GM23338 (cell line): ENCODE measurements around the gene PDE7B. TPM values are rescaled to one million over a fixed set of nuclear protein-coding genes. Genes with fewer than 3 reads are reported as not detected.
A peak's percentile ranks its signal among the peaks of the same experiment; 100 is the strongest.

Experiments used
- ATAC-seq: fragments of 200-7000 bp; cut with Tn5 transposase; 3 replicates; pipeline ENCODE4 v1.9.1; 2020
- DNase-seq: peaks from one replicate; pipeline ENCODE4 v3.0.0-alpha.2; 2015; ENCODE audit warnings: low spot score
- H2AFZ ChIP-seq: fragments of 200-600 bp; sonication (generic); 2 replicates; pipeline ENCODE4 v1.8.0; 2016; ENCODE audit warnings: antibody characterized with exemption, mild to moderate bottlenecking, moderate library complexity
- H3F3A ChIP-seq: fragments of 200-600 bp; sonication (generic); replicated peaks from 2 replicates; pipeline ENCODE4 v1.8.0; 2017; ENCODE audit warnings: antibody characterized with exemption, mixed run types, low read depth
- H3K27ac ChIP-seq: fragments of 200-600 bp; sonication (generic); 2 replicates; pipeline ENCODE4 v1.6.1; 2016; ENCODE audit warnings: low read depth
- H3K27me3 ChIP-seq: fragments of 200-600 bp; sonication (generic); 2 replicates; pipeline ENCODE4 v1.8.0; 2016; ENCODE audit warnings: mild to moderate bottlenecking, mixed run types, moderate library complexity; ENCODE audit not compliant: insufficient read depth
- H3K36me3 ChIP-seq: fragments of 200-600 bp; sonication (generic); 2 replicates; pipeline ENCODE4 v1.8.0; 2016; ENCODE audit warnings: mild to moderate bottlenecking; ENCODE audit not compliant: insufficient read depth
- H3K4me1 ChIP-seq: fragments of 200-600 bp; sonication (generic); 2 replicates; pipeline ENCODE4 v1.8.0; 2016; ENCODE audit warnings: mild to moderate bottlenecking, moderate library complexity; ENCODE audit not compliant: insufficient read depth
- H3K4me2 ChIP-seq: fragments of 200-600 bp; sonication (generic); 2 replicates; pipeline ENCODE4 v1.7.1; 2017; ENCODE audit warnings: mixed run types
- H3K4me3 ChIP-seq: fragments of 200-600 bp; sonication (generic); 2 replicates; pipeline ENCODE4 v1.6.1; 2016; ENCODE audit warnings: mixed run types
- H3K79me2 ChIP-seq: fragments of 200-600 bp; sonication (generic); replicated peaks from 2 replicates; pipeline ENCODE4 v1.8.0; 2017; ENCODE audit warnings: mild to moderate bottlenecking; ENCODE audit not compliant: insufficient read depth
- H3K9me2 ChIP-seq: fragments of 200-600 bp; sonication (generic); 2 replicates; pipeline ENCODE4 v1.8.0; 2017; ENCODE audit not compliant: insufficient read depth
- H4K20me1 ChIP-seq: fragments of 200-600 bp; sonication (generic); replicated peaks from 2 replicates; pipeline ENCODE4 v1.8.0; 2017; ENCODE audit warnings: mild to moderate bottlenecking; ENCODE audit not compliant: insufficient read depth
- H3K27ac Mint-ChIP-seq: 2 replicates; pipeline ENCODE4 v1.8.0; 2020; ENCODE audit warnings: inconsistent platforms, mild to moderate bottlenecking, moderate library complexity, mixed read lengths
- H3K27me3 Mint-ChIP-seq: 3 replicates; pipeline ENCODE4 v1.8.0; 2022; ENCODE audit warnings: low read depth, mild to moderate bottlenecking, moderate library complexity, mixed read lengths, inconsistent platforms; ENCODE audit not compliant: insufficient read depth, poor library complexity
- H3K36me3 Mint-ChIP-seq: 3 replicates; pipeline ENCODE4 v1.8.0; 2021; ENCODE audit warnings: low read depth, mild to moderate bottlenecking, inconsistent platforms, moderate library complexity, mixed read lengths
- H3K4me1 Mint-ChIP-seq: 3 replicates; pipeline ENCODE4 v1.8.0; 2020; ENCODE audit warnings: mild to moderate bottlenecking, inconsistent platforms, mixed read lengths
- H3K4me3 Mint-ChIP-seq: 3 replicates; pipeline ENCODE4 v1.8.0; 2021; ENCODE audit warnings: moderate library complexity, mild to moderate bottlenecking, inconsistent platforms, mixed read lengths
- H3K9me3 Mint-ChIP-seq: 3 replicates; pipeline ENCODE4 v1.8.0; 2020; ENCODE audit warnings: moderate library complexity, mild to moderate bottlenecking, inconsistent platforms, mixed read lengths
- CREB1 ChIP-seq: fragments of 250-450 bp; sonication (Bioruptor Pico); IDR thresholded peaks from 2 replicates; pipeline ENCODE4 v1.5.0; 2020; ENCODE audit warnings: low read depth, mild to moderate bottlenecking, moderate library complexity
- EZH2phosphoT487 ChIP-seq: fragments of 200-600 bp; sonication (generic); IDR thresholded peaks from one replicate; pipeline ENCODE4 v1.8.1; 2018; ENCODE audit warnings: antibody characterized with exemption; ENCODE audit not compliant: unreplicated experiment
- JUNB ChIP-seq: IDR thresholded peaks from one replicate; pipeline ENCODE4 v1.6.1; 2016; ENCODE audit warnings: antibody characterized with exemption; ENCODE audit not compliant: unreplicated experiment
- NANOG ChIP-seq: IDR thresholded peaks from 2 replicates; pipeline ENCODE4 v1.6.1; 2016; ENCODE audit warnings: antibody characterized with exemption, borderline replicate concordance
- POLR2AphosphoS5 ChIP-seq: IDR thresholded peaks from 2 replicates; pipeline ENCODE4 v1.6.1; 2016; ENCODE audit warnings: antibody characterized with exemption, low read depth
- STAT1 ChIP-seq: IDR thresholded peaks from one replicate; pipeline ENCODE4 v1.6.1; 2016; ENCODE audit warnings: antibody characterized with exemption; ENCODE audit not compliant: unreplicated experiment
- ZNF331 ChIP-seq: fragments of 250-450 bp; sonication (Bioruptor Pico); IDR thresholded peaks from 2 replicates; pipeline ENCODE4 v1.5.0; 2020; ENCODE audit warnings: low read depth, mild to moderate bottlenecking, moderate library complexity
- polyA plus RNA-seq: library from polyadenylated mRNA; unstranded; fragments of >200 nt; fragmentation: Nextera tagmentation; extraction: Ambion mirVana; gene quantifications from 2 replicates; pipeline ENCODE4 v1.2.1, GENCODE V29; 2016
- total RNA-seq: library from RNA; depleted of rRNA; stranded (reverse); fragments of >200 nt; shearing (Covaris generic); gene quantifications from 2 replicates; pipeline ENCODE4 v1.2.3, GENCODE V29; 2014
- TF ChIP-seq, protein P1 (sequence below): fragments of 250-450 bp; sonication (Bioruptor Pico); IDR thresholded peaks from 2 replicates; pipeline ENCODE4 v1.5.0; 2020; ENCODE audit warnings: mild to moderate bottlenecking, moderate library complexity
- TF ChIP-seq, protein P2 (sequence below): IDR thresholded peaks from 2 replicates; pipeline ENCODE4 v1.6.1; 2016; ENCODE audit warnings: antibody characterized with exemption

PDE7B gene
- total and polyA plus RNA-seq, 2 experiments from 2014 or later, result 0.07 TPM; not detected in 1

DNA sequence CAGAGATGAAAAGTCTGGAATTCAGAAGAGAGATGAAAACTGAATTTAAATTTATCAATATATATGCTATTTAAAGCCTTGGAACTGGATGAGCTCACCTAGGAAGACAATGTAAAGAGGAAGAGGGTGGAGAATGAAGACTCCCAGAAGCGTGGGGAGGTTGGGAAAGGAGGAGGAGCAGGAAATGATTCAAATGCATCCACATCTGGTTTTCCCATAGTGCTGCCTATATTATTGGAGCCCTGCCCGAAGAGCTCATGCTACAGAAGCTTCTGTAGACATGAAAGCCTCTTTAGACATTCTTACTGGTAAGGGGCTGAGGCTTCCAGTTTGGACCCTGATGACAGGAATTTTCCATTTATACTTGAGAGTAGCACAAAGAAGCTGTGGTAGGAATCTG is 19.2 kb downstream of the PDE7B start (continued):
- TF ChIP-seq, protein P1, sequence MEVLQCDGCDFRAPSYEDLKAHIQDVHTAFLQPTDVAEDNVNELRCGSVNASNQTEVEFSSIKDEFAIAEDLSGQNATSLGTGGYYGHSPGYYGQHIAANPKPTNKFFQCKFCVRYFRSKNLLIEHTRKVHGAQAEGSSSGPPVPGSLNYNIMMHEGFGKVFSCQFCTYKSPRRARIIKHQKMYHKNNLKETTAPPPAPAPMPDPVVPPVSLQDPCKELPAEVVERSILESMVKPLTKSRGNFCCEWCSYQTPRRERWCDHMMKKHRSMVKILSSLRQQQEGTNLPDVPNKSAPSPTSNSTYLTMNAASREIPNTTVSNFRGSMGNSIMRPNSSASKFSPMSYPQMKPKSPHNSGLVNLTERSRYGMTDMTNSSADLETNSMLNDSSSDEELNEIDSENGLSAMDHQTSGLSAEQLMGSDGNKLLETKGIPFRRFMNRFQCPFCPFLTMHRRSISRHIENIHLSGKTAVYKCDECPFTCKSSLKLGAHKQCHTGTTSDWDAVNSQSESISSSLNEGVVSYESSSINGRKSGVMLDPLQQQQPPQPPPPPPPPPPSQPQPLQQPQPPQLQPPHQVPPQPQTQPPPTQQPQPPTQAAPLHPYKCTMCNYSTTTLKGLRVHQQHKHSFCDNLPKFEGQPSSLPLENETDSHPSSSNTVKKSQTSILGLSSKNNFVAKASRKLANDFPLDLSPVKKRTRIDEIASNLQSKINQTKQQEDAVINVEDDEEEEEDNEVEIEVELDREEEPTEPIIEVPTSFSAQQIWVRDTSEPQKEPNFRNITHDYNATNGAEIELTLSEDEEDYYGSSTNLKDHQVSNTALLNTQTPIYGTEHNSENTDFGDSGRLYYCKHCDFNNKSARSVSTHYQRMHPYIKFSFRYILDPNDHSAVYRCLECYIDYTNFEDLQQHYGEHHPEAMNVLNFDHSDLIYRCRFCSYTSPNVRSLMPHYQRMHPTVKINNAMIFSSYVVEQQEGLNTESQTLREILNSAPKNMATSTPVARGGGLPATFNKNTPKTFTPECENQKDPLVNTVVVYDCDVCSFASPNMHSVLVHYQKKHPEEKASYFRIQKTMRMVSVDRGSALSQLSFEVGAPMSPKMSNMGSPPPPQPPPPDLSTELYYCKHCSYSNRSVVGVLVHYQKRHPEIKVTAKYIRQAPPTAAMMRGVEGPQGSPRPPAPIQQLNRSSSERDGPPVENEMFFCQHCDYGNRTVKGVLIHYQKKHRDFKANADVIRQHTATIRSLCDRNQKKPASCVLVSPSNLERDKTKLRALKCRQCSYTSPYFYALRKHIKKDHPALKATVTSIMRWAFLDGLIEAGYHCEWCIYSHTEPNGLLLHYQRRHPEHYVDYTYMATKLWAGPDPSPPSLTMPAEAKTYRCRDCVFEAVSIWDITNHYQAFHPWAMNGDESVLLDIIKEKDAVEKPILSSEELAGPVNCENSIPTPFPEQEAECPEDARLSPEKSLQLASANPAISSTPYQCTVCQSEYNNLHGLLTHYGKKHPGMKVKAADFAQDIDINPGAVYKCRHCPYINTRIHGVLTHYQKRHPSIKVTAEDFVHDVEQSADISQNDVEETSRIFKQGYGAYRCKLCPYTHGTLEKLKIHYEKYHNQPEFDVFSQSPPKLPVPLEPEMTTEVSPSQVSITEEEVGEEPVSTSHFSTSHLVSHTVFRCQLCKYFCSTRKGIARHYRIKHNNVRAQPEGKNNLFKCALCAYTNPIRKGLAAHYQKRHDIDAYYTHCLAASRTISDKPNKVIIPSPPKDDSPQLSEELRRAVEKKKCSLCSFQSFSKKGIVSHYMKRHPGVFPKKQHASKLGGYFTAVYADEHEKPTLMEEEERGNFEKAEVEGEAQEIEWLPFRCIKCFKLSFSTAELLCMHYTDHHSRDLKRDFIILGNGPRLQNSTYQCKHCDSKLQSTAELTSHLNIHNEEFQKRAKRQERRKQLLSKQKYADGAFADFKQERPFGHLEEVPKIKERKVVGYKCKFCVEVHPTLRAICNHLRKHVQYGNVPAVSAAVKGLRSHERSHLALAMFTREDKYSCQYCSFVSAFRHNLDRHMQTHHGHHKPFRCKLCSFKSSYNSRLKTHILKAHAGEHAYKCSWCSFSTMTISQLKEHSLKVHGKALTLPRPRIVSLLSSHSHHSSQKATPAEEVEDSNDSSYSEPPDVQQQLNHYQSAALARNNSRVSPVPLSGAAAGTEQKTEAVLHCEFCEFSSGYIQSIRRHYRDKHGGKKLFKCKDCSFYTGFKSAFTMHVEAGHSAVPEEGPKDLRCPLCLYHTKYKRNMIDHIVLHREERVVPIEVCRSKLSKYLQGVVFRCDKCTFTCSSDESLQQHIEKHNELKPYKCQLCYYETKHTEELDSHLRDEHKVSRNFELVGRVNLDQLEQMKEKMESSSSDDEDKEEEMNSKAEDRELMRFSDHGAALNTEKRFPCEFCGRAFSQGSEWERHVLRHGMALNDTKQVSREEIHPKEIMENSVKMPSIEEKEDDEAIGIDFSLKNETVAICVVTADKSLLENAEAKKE (CRISPR knock-in tag), result no peak

DNA sequence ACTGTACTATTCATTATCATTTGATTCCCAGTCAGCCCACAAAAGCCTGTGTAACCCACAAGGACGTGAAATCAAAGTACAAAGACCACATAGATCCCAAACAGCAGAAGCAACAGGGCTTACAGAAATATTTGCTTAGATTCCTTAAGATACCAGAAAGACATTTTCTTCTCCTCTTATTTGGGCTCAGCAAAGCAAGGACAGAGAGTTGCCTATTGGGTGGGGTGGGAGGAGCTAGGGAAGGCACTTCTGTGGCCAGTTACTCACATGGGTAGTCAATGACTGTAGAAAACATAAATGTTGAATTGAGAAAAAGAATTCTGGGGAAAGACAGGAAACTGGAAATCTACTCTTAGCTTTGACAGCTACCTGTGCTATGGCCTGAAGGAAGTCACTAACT is 19.8 kb downstream of the PDE7B start:
- no peaks in the 10 kb centered on the region for H3F3A ChIP-seq
- Mint-ChIP-seq H3K4me1 (no peaks in the 10 kb centered on the region; the same call in 2 of the 3 replicates), H3K36me3 (no peaks in the 10 kb centered on the region), H3K9me3 (no peaks in the 10 kb centered on the region), H3K27ac (no peak overlapping the region), H3K27me3 (no peaks in the 10 kb centered on the region), H3K4me3 (no peak overlapping the region)
- DNase-seq, result no peak
- no peak overlapping the region for H3K4me2 ChIP-seq
- no peak overlapping the region for H3K27ac ChIP-seq
- no peaks in the 10 kb centered on the region for H3K27me3 ChIP-seq
- no peaks in the 10 kb centered on the region for H4K20me1 ChIP-seq
- H3K36me3 ChIP-seq, result no peaks in the 10 kb centered on the region
- no peak overlapping the region for H3K4me3 ChIP-seq
- H3K79me2 ChIP-seq, result no peaks in the 10 kb centered on the region
- no peak for ATAC-seq
- no peaks in the 10 kb centered on the region for H3K9me2 ChIP-seq
- no peaks in the 10 kb centered on the region for H3K4me1 ChIP-seq
- H2AFZ ChIP-seq, result peak overlapping the region; percentile 40; the same call in 1 of the 2 replicates
- TF ChIP-seq, protein P2, sequence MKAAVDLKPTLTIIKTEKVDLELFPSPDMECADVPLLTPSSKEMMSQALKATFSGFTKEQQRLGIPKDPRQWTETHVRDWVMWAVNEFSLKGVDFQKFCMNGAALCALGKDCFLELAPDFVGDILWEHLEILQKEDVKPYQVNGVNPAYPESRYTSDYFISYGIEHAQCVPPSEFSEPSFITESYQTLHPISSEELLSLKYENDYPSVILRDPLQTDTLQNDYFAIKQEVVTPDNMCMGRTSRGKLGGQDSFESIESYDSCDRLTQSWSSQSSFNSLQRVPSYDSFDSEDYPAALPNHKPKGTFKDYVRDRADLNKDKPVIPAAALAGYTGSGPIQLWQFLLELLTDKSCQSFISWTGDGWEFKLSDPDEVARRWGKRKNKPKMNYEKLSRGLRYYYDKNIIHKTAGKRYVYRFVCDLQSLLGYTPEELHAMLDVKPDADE, result no peak
- TF ChIP-seq, protein P1 (CRISPR knock-in tag), result no peak
- TF ChIP-seq JUNB, result no peak
- no peak for TF ChIP-seq STAT1
- TF ChIP-seq CREB1, result no peak
- TF ChIP-seq NANOG, result no peak
- no peak for TF ChIP-seq POLR2AphosphoS5
- TF ChIP-seq EZH2phosphoT487, result no peak
- no peak for TF ChIP-seq ZNF331 (CRISPR knock-in tag)
